Activated CD8-positive, alpha-beta memory T cell treated with anti-CD3 and anti-CD28 coated beads, Interleukin-2, amount 10 ng/mL, durations not matched to agents 7 days and 5 days (primary cell): ENCODE data around the gene MYDGF. TPM values are rescaled to one million over a fixed set of nuclear protein-coding genes. Genes with fewer than 3 reads are reported as not detected.
A peak's percentile ranks its signal among the peaks of the same experiment; 100 is the strongest.

Experiments used
- ATAC-seq: fragments of 150-1000 bp; cut with Tn5 transposase; one replicate; pipeline ENCODE4 v1.10.0; 2021; ENCODE audit warnings: moderate library complexity
- CTCF ChIA-PET: fragments of 350-600 bp; sonication (Branson Sonifier 250); formaldehyde crosslinking; loops from one replicate; lab custom pipeline; 2021; ENCODE audit warnings: antibody characterized with exemption; lab: Charles Lee
- DNase-seq: peaks from one replicate; pipeline ENCODE4 v3.0.0-alpha.2; 2020
- H3K27ac Mint-ChIP-seq: one replicate; pipeline ENCODE4 v1.8.0; 2021; ENCODE audit warnings: mild to moderate bottlenecking, mixed read lengths
- H3K27me3 Mint-ChIP-seq: one replicate; pipeline ENCODE4 v1.8.0; 2021; ENCODE audit warnings: mixed read lengths
- H3K36me3 Mint-ChIP-seq: one replicate; pipeline ENCODE4 v1.8.0; 2021; ENCODE audit warnings: mild to moderate bottlenecking, mixed read lengths
- H3K4me1 Mint-ChIP-seq: one replicate; pipeline ENCODE4 v1.8.0; 2021; ENCODE audit warnings: mixed read lengths
- H3K4me3 Mint-ChIP-seq: one replicate; pipeline ENCODE4 v1.8.0; 2021; ENCODE audit warnings: mild to moderate bottlenecking, moderate library complexity, mixed read lengths
- H3K9me3 Mint-ChIP-seq: one replicate; pipeline ENCODE4 v1.8.0; 2022; ENCODE audit warnings: low read depth, mixed read lengths
- total RNA-seq, 2 experiments: library from RNA; stranded (reverse); gene quantifications; one replicate each; pipeline ENCODE4 v1.2.3, GENCODE V29; 2021

Gene MYDGF
- total RNA-seq, 2 experiments from 2014 or later, result 47.7 to 60.8 TPM

GRCh38 chr19:4707956-4708650 is 38.0 kb upstream of the MYDGF start:
- DNase-seq (no peak), ATAC-seq (no peak)
- Mint-ChIP-seq H3K27ac (peak overlapping the region; percentile 71), H3K27me3 (no peaks in the 10 kb centered on the region), H3K4me3 (no peak overlapping the region), H3K36me3 (peaks cover 30% of the 10 kb centered on the region), H3K9me3 (no peaks in the 10 kb centered on the region), H3K4me1 (peaks cover 27% of the 10 kb centered on the region)
- CTCF ChIA-PET, result no interaction called here

- Mint-ChIP-seq H3K27ac (no peak overlapping the region), H3K4me1 (peaks cover 27% of the 10 kb centered on the region), H3K4me3 (no peak overlapping the region), H3K27me3 (no peaks in the 10 kb centered on the region), H3K9me3 (no peaks in the 10 kb centered on the region), H3K36me3 (peaks cover 28% of the 10 kb centered on the region)
- CTCF ChIA-PET, result no interaction called here
- no peak for ATAC-seq
- no peak for DNase-seq
Measured at GRCh38 chr19:4707322-4707721, 37.2 kb upstream of the MYDGF start.

GRCh38 chr19:4705413-4706131 is 35.4 kb upstream of the MYDGF start:
- Mint-ChIP-seq H3K36me3 (peaks cover 30% of the 10 kb centered on the region), H3K4me3 (no peak overlapping the region), H3K27me3 (no peaks in the 10 kb centered on the region), H3K27ac (peak overlapping the region; percentile 12), H3K4me1 (peaks cover 19% of the 10 kb centered on the region), H3K9me3 (no peaks in the 10 kb centered on the region)
- DNase-seq, result no peak
- no peak for ATAC-seq
- CTCF ChIA-PET, result no interaction called here

DNA sequence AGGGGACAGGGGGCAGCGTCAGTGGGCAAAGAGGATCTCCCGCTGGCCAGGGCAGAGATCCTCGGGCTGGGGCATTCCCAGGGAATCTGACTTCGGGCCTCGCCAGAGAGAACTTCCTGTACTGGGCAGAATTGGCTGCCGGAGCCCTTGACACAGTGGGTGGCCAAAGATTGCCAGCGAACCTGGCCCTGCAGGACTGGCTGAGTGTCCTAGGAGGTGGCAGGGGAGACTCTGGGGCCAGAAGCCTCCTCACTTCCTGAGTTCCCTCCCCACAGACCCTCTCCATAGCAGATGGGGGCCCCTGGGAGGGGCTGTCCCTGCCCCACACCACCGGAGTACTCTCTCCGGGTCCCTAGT is 34.2 kb upstream of the MYDGF start:
- CTCF ChIA-PET, result no interaction called here
- no peak for ATAC-seq
- Mint-ChIP-seq H3K4me1 (peaks cover 6% of the 10 kb centered on the region), H3K27ac (no peak overlapping the region), H3K27me3 (no peaks in the 10 kb centered on the region), H3K36me3 (peaks cover 23% of the 10 kb centered on the region), H3K4me3 (no peak overlapping the region), H3K9me3 (no peaks in the 10 kb centered on the region)
- no peak for DNase-seq

- DNase-seq, result no peak
- no peak overlapping the region for H3K4me3 Mint-ChIP-seq
- CTCF ChIA-PET, result no interaction called here
Measured at GRCh38 chr19:4703671-4704316, 33.7 kb upstream of the MYDGF start.

GRCh38 chr19:4702764-4703163 is 32.6 kb upstream of the MYDGF start:
- DNase-seq, result no peak
- H3K27me3 Mint-ChIP-seq, result no peaks in the 10 kb centered on the region
- H3K4me3 Mint-ChIP-seq, result no peak overlapping the region
- peaks cover 25% of the 10 kb centered on the region for H3K36me3 Mint-ChIP-seq
- no peak for ATAC-seq
- no peaks in the 10 kb centered on the region for H3K9me3 Mint-ChIP-seq
- CTCF ChIA-PET, result no interaction called here
- no peaks in the 10 kb centered on the region for H3K4me1 Mint-ChIP-seq
- H3K27ac Mint-ChIP-seq, result no peak overlapping the region

More at GRCh38 chr19:4703671-4704316, 33.7 kb upstream of the MYDGF start:
- Mint-ChIP-seq H3K36me3 (peaks cover 22% of the 10 kb centered on the region), H3K27me3 (no peaks in the 10 kb centered on the region), H3K4me1 (peaks cover 3% of the 10 kb centered on the region), H3K9me3 (no peaks in the 10 kb centered on the region), H3K27ac (no peak overlapping the region)
- ATAC-seq, result no peak

GRCh38 chr19:4701557-4701956 is 31.4 kb upstream of the MYDGF start:
- Mint-ChIP-seq H3K4me1 (no peaks in the 10 kb centered on the region), H3K27ac (no peak overlapping the region), H3K9me3 (no peaks in the 10 kb centered on the region), H3K36me3 (peaks cover 30% of the 10 kb centered on the region), H3K27me3 (no peaks in the 10 kb centered on the region), H3K4me3 (no peak overlapping the region)
- DNase-seq (no peak), ATAC-seq (no peak)
- CTCF ChIA-PET, result no interaction called here

DNA sequence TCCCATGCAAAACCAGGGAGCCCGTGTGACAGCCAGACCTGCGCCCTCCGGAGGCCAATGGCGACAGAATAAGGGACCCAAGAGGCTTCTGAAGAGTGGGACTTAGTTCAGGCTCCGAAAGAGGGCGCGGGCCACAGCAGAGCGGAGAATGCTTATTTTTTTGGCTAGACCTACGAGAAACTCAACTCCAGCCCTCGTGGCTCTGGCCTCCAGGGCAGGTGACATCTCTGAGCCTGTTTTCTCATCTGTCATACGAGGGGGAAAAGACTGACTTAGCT is 30.5 kb upstream of the MYDGF start:
- Mint-ChIP-seq H3K27ac (no peak overlapping the region), H3K27me3 (no peaks in the 10 kb centered on the region), H3K9me3 (no peaks in the 10 kb centered on the region), H3K4me1 (no peaks in the 10 kb centered on the region), H3K4me3 (no peak overlapping the region), H3K36me3 (peaks cover 32% of the 10 kb centered on the region)
- DNase-seq (no peak), ATAC-seq (no peak)
- CTCF ChIA-PET, result no interaction called here

GRCh38 chr19:4699826-4700692 is 29.9 kb upstream of the MYDGF start:
- H3K9me3 Mint-ChIP-seq, result no peaks in the 10 kb centered on the region
- H3K27ac Mint-ChIP-seq, result no peak overlapping the region
- DNase-seq (no peak), ATAC-seq (no peak)
- no peaks in the 10 kb centered on the region for H3K27me3 Mint-ChIP-seq
- peaks cover 32% of the 10 kb centered on the region for H3K36me3 Mint-ChIP-seq
- no peaks in the 10 kb centered on the region for H3K4me1 Mint-ChIP-seq
- CTCF ChIA-PET, result no interaction called here
- no peak overlapping the region for H3K4me3 Mint-ChIP-seq

DNA sequence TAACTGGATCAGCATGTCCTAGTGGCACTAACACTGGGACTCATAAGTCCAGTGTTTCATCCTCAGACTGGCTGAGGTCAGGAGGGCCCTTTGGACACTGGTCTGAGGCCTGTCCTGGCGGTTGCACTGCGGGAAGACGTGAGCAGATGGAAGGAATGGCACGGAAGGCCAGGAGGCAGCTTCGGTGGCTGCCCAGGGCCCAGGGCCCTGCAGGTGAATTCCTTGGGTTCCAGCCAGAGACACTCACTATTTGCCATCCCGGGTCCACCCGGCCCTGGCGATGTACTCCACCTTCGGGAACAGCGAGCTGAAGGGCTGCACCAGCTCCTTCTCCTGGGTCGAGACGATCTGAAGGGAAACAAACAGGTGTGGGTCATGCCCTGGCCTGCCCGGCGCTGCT is 27.2 kb upstream of the MYDGF start:
- Mint-ChIP-seq H3K27ac (no peak overlapping the region), H3K4me3 (no peak overlapping the region), H3K36me3 (peaks cover 35% of the 10 kb centered on the region), H3K4me1 (no peaks in the 10 kb centered on the region), H3K27me3 (no peaks in the 10 kb centered on the region), H3K9me3 (no peaks in the 10 kb centered on the region)
- DNase-seq (no peak), ATAC-seq (no peak)
- CTCF ChIA-PET, result no interaction called here

GRCh38 chr19:4695224-4695731 is 25.1 kb upstream of the MYDGF start:
- no peaks in the 10 kb centered on the region for H3K4me1 Mint-ChIP-seq
- CTCF ChIA-PET, result no interaction called here

GRCh38 chr19:4694211-4694987 is 24.3 kb upstream of the MYDGF start:
- Mint-ChIP-seq H3K4me3 (no peak overlapping the region), H3K27me3 (no peaks in the 10 kb centered on the region), H3K27ac (no peak overlapping the region), H3K36me3 (peaks cover 31% of the 10 kb centered on the region), H3K4me1 (no peaks in the 10 kb centered on the region), H3K9me3 (no peaks in the 10 kb centered on the region)
- ATAC-seq (no peak), DNase-seq (no peak)
- CTCF ChIA-PET, result no interaction called here

More at GRCh38 chr19:4695224-4695731, 25.1 kb upstream of the MYDGF start:
- Mint-ChIP-seq H3K36me3 (peaks cover 31% of the 10 kb centered on the region), H3K27me3 (no peaks in the 10 kb centered on the region), H3K9me3 (no peaks in the 10 kb centered on the region), H3K27ac (no peak overlapping the region), H3K4me3 (no peak overlapping the region)
- DNase-seq, result no peak
- ATAC-seq, result no peak
